HepG2 (cell line): ENCODE measurements around the gene RRAD. TPM values are rescaled to one million over a fixed set of nuclear protein-coding genes. Genes with fewer than 3 reads are reported as not detected.

Experiments used
- ATAC-seq: fragments of 200-7000 bp; cut with Tn5 transposase; 3 replicates; pipeline ENCODE4 v1.9.1; 2020; ENCODE audit warnings: mild to moderate bottlenecking, moderate library complexity
- BruUV-seq: library from RNA; stranded (reverse); fragments of 400-500 nt; replicated peaks from 2 replicates; lab custom pipeline; 2021; lab: Mats Ljungman, UMichigan
- CTCF ChIA-PET: fragments of 300-600 bp; formaldehyde crosslinking; extraction: SDS; loops from one replicate; lab custom pipeline; 2021; ENCODE audit warnings: low total read pairs, inconsistent platforms, low intra/inter-chr PET ratio; lab: Yijun Ruan, JAX
- POLR2A ChIA-PET: fragments of 350-600 bp; sonication (Branson Sonifier 250); formaldehyde crosslinking; loops from one replicate; lab custom pipeline; 2020; ENCODE audit warnings: antibody characterized with exemption, inconsistent platforms; lab: Yijun Ruan, JAX
- DNase-seq: peaks from one replicate; pipeline ENCODE4 v3.0.0-alpha.2; 2015; ENCODE audit warnings: low spot score
- FAIRE-seq: peaks from 3 replicates; lab custom pipeline; 2011; peaks lifted over from hg19 to GRCh38; lab: Jason Lieb, UNC
- H2AFZ ChIP-seq: one replicate; pipeline ENCODE4 v1.6.1; 2011; ENCODE audit warnings: low read length, inconsistent platforms
- H3K27ac ChIP-seq: fragments of 300-600 bp; 3 replicates; pipeline ENCODE4 v1.8.0; 2011; ENCODE audit warnings: mixed run types, mild to moderate bottlenecking, mixed read lengths, low read length, inconsistent platforms; ENCODE audit not compliant: insufficient read depth; ENCODE audit errors: extremely low read length
- H3K27me3 ChIP-seq, 2 experiments: fragments of 200-600 bp in 1 of 2; 2 replicates in 1 of 2; 3 replicates in 1 of 2; pipeline versions ENCODE4 v1.6.0 to v1.8.0; 2011; ENCODE audit warnings: low read length in 2 of 2, mild to moderate bottlenecking in 2 of 2, moderate library complexity in 2 of 2, inconsistent platforms in 1 of 2; ENCODE audit not compliant: insufficient read depth in 2 of 2, control insufficient read depth in 1 of 2
- H3K36me3 ChIP-seq, 2 experiments: fragments of 200-600 bp in 1 of 2; replicated peaks in 1 of 2; 2 replicates in 1 of 2; 3 replicates in 1 of 2; pipeline versions ENCODE4 v1.5.1 to v1.8.0; 2011; ENCODE audit warnings: low read length in 2 of 2, inconsistent platforms in 1 of 2; ENCODE audit not compliant: insufficient read depth in 2 of 2, control insufficient read depth in 1 of 2
- H3K4me1 ChIP-seq: 2 replicates; pipeline ENCODE4 v1.5.1; 2012; ENCODE audit warnings: low read length, inconsistent platforms; ENCODE audit not compliant: insufficient read depth
- H3K4me2 ChIP-seq: 2 replicates; pipeline ENCODE4 v1.6.0; 2011; ENCODE audit warnings: low read depth, low read length, inconsistent platforms
- H3K4me3 ChIP-seq, 3 experiments: fragments of 200-600 bp in 1 of 3; sonication (generic), shearing (Covaris generic) in 1 of 3; replicated peaks in 1 of 3; 2 replicates each; pipeline ENCODE4 v1.5.1; 2011 to 2016; ENCODE audit warnings: low read length in 3 of 3, inconsistent platforms in 2 of 3, low read depth in 2 of 3, mild to moderate bottlenecking in 2 of 3, control low read depth in 1 of 3, mixed read lengths in 1 of 3; ENCODE audit not compliant: insufficient read depth in 1 of 3
- H3K79me2 ChIP-seq: one replicate; pipeline ENCODE4 v1.6.1; 2011; ENCODE audit warnings: low read length, inconsistent platforms; ENCODE audit not compliant: insufficient read depth
- H3K9ac ChIP-seq: 2 replicates; pipeline ENCODE4 v1.6.0; 2011; ENCODE audit warnings: mild to moderate bottlenecking, low read depth, low read length, inconsistent platforms; ENCODE audit not compliant: insufficient read depth
- H3K9me3 ChIP-seq: 2 replicates; pipeline ENCODE4 v1.5.1; 2012; ENCODE audit warnings: mild to moderate bottlenecking, low read length
- H4K20me1 ChIP-seq: 2 replicates; pipeline ENCODE4 v1.6.0; 2011; ENCODE audit warnings: inconsistent platforms, mild to moderate bottlenecking, low read length, moderate library complexity; ENCODE audit not compliant: insufficient read depth
- DZIP1 ChIP-seq: sonication (generic); formaldehyde crosslinking; IDR thresholded peaks from 2 replicates; pipeline ENCODE4 v1.5.0; 2020; ENCODE audit warnings: mild to moderate bottlenecking, missing genetic modification reagents
- IRF9 ChIP-seq: sonication (generic); formaldehyde crosslinking; IDR thresholded peaks from 2 replicates; pipeline ENCODE4 v1.8.0; 2022; ENCODE audit warnings: missing genetic modification reagents, mild to moderate bottlenecking, borderline replicate concordance
- ISX ChIP-seq: sonication (generic); formaldehyde crosslinking; conservative IDR thresholded peaks from 2 replicates; pipeline ENCODE4 v1.5.0; 2020; ENCODE audit warnings: missing genetic modification reagents
- KLF16 ChIP-seq, 2 experiments: sonication (generic) in 1 of 2; formaldehyde crosslinking in 1 of 2; IDR thresholded peaks; 2 replicates each; pipeline versions ENCODE4 v1.6.1 to v1.8.0; 2016 to 2023; ENCODE audit warnings: missing genetic modification reagents in 2 of 2, missing compliant biosample characterization in 1 of 2
- MEIS2 ChIP-seq: sonication (generic); formaldehyde crosslinking; IDR thresholded peaks from 2 replicates; pipeline ENCODE4 v1.9.0; 2021; ENCODE audit warnings: mild to moderate bottlenecking, missing genetic modification reagents
- NR3C1 ChIP-seq: sonication (generic); formaldehyde crosslinking; IDR thresholded peaks from 2 replicates; pipeline ENCODE4 v1.4.0; 2020; ENCODE audit warnings: missing genetic modification reagents
- PPARG ChIP-seq: conservative IDR thresholded peaks from 2 replicates; pipeline ENCODE4 v1.6.1; 2016; ENCODE audit warnings: missing biosample characterization, missing genetic modification reagents
- PRMT3 ChIP-seq: sonication (generic); formaldehyde crosslinking; IDR thresholded peaks from 2 replicates; pipeline ENCODE4 v1.8.1; 2022; ENCODE audit warnings: low read depth, mild to moderate bottlenecking, moderate library complexity, missing genetic modification reagents, borderline replicate concordance
- SSRP1 ChIP-seq: IDR thresholded peaks from 2 replicates; pipeline ENCODE4 v1.6.1; 2016; ENCODE audit warnings: control low read depth
- TBL1XR1 ChIP-seq: fragments of 150-350 bp; IDR thresholded peaks from 2 replicates; pipeline ENCODE4 v1.6.1; 2014; ENCODE audit warnings: borderline replicate concordance, low read length; ENCODE audit not compliant: partially characterized antibody
- TGIF2 ChIP-seq: IDR thresholded peaks from 2 replicates; pipeline ENCODE4 v1.6.1; 2016; ENCODE audit warnings: control low read depth, missing compliant biosample characterization
- ZBTB38 ChIP-seq: sonication (generic); formaldehyde crosslinking; IDR thresholded peaks from 2 replicates; pipeline ENCODE4 v1.5.1; 2020; ENCODE audit warnings: mild to moderate bottlenecking, missing genetic modification reagents
- ZKSCAN1 ChIP-seq: fragments of 150-350 bp; IDR thresholded peaks from 2 replicates; pipeline ENCODE4 v1.6.1; 2014; ENCODE audit warnings: low read length
- ZNF274 ChIP-seq: sonication (generic); formaldehyde crosslinking; IDR thresholded peaks from 2 replicates; pipeline ENCODE4 v1.5.1; 2020; ENCODE audit warnings: mild to moderate bottlenecking, missing genetic modification reagents
- ZNF776 ChIP-seq: sonication (generic); formaldehyde crosslinking; IDR thresholded peaks from 2 replicates; pipeline ENCODE4 v1.4.0; 2020; ENCODE audit warnings: mild to moderate bottlenecking, missing genetic modification reagents
- WGBS: methylation state at CpG from one replicate; pipeline ENCODE4 v1.1.6; 2017; ENCODE audit warnings: low lambda C conversion rate; 5-methylcytosine and 5-hydroxymethylcytosine counted together
- in situ Hi-C: cut with HindIII; loops from 2 replicates; pipeline ENCODE4 v1.10.0; 2017; ENCODE audit warnings: low pct_unique_long_range_greater_than_20kb; ENCODE audit not compliant: extremely low pct_ligation_motif_present
- intact Hi-C: fragments of 100-400 bp; cut with micrococcal nuclease; formaldehyde crosslinking; loops from one replicate; pipeline ENCODE4 v1.10.0; 2022; ENCODE audit not compliant: unreplicated experiment
- polyA plus RNA-seq, 8 experiments: library from polyadenylated mRNA; depleted of rRNA in 3 of 8; stranded (reverse) in 7 of 8; unstranded in 1 of 8; fragments of >200 nt; fragmentation: Illumina TruSeq in 4 of 8; extraction: Trizol in 4 of 8; gene quantifications; 2 replicates each; pipeline versions ENCODE4 v1.2.1 to v1.2.3, GENCODE V29; 2011 to 2016; ENCODE audit warnings: low read depth in 4 of 8, missing spikeins in 1 of 8, mixed read lengths in 1 of 8; ENCODE audit not compliant: insufficient read depth in 1 of 8
- total RNA-seq, 5 experiments: library from RNA; depleted of rRNA; stranded (reverse); fragments of >200 nt; fragmentation: Illumina TruSeq; extraction: Trizol; gene quantifications; 2 replicates each; pipeline ENCODE4 v1.2.3, GENCODE V29; 2016; ENCODE audit warnings: low read depth in 1 of 5

RRAD gene
- total and polyA plus RNA-seq, 2 of the 13 experiments (the other 11 are each of a cell fraction or from before 2014, with no cell fraction given) = 0.80 to 1.1 TPM

- TF ChIP-seq IRF9 (CRISPR knock-in tag) (0 out of 2 replicates have a peak, but pooled peaks have one; percentile 66), TBL1XR1 (no peak), DZIP1 (CRISPR knock-in tag) (peak; percentile 88; the same call in 1 of the 2 replicates), KLF16 (CRISPR knock-in tag; IDR thresholded peaks at IDR 0.05) (peak in 1 of 2 experiments; percentile 52; a peak in 1 of 4 replicates), TGIF2 (CRISPR knock-in tag) (0 out of 2 replicates have a peak, but pooled peaks have one; percentile 53)
Observed at GRCh38 chr16:66894948-66895688, 30.2 kb downstream of the RRAD start (continued).

GRCh38 chr16:66894055-66894454, 31.3 kb downstream of the RRAD start:
- POLR2A ChIA-PET = interaction anchor here (1.6 to 2.2 kb wide), 2 partner anchors 11 to 14 kb away, joined by 5 to 13 read pairs; partner anchors contain the start of gene PDP2
- TF ChIP-seq ZKSCAN1 = no peak
- no peak for TF ChIP-seq MEIS2 (CRISPR knock-in tag)
- TF ChIP-seq ZBTB38 (CRISPR knock-in tag) = no peak
- TF ChIP-seq ISX (CRISPR knock-in tag) = no peak
- TF ChIP-seq ZNF776 (CRISPR knock-in tag) = no peak
- TF ChIP-seq ZNF274 (CRISPR knock-in tag) = no peak
- no peak for TF ChIP-seq PRMT3
- no peak for TF ChIP-seq PPARG (CRISPR knock-in tag)
- TF ChIP-seq SSRP1 (CRISPR knock-in tag) = no peak
- no peak for TF ChIP-seq NR3C1 (CRISPR knock-in tag)

More at GRCh38 chr16:66894055-66894454, 31.3 kb downstream of the RRAD start:
- Histone ChIP-seq H3K4me1 (peaks cover 53% of the 10 kb centered on the region), H3K27me3 (peaks cover 0 to 2% of the 10 kb centered on the region in 2 experiments; a peak in 1 of 5 replicates), H3K9ac (no peak overlapping the region), H3K36me3 (no peaks in the 10 kb centered on the region; a peak in 1 of 5 replicates), H3K79me2 (no peaks in the 10 kb centered on the region), H3K4me2 (no peak overlapping the region), H2AFZ (no peak overlapping the region), H3K4me3 (no peak overlapping the region), H3K27ac (no peak overlapping the region), H3K9me3 (no peaks in the 10 kb centered on the region), H4K20me1 (no peaks in the 10 kb centered on the region)
- in situ Hi-C loops (no loop called here), intact Hi-C loops (loop anchor here (2.0 to 10.0 kb wide), 2 partner anchors 61 to 261 kb away; partner anchors contain the start of genes B3GNT9, FBXL8 and TRADD)
- ATAC-seq (no peak; the same call in 2 of the 3 replicates), FAIRE-seq (no peak), DNase-seq (no peak)
- no TSS peak for BruUV-seq
- 35% methylated on average over 2 of the region's 2 CpGs for WGBS
- CTCF ChIA-PET = interaction anchor here (3.3 kb wide), 1 partner anchor 34 kb away, joined by 28 read pairs; no protein-coding TSS in a partner anchor
